HCT116 (cell line): ENCODE measurements around the gene TCERG1L. TPM values are rescaled to one million over a fixed set of nuclear protein-coding genes. Genes with fewer than 3 reads are reported as not detected.

Experiments
- ATAC-seq: fragments of 200-7000 bp; cut with Tn5 transposase; 2 replicates; pipeline ENCODE4 v1.9.1; 2020; ENCODE audit warnings: mild to moderate bottlenecking, moderate library complexity
- BruUV-seq: library from RNA; stranded (reverse); fragments of 400-500 nt; replicated peaks from 2 replicates; lab custom pipeline; 2021; lab: Mats Ljungman, UMichigan
- CTCF ChIA-PET: fragments of 300-600 bp; sonication (Branson Sonifier 250); formaldehyde crosslinking; loops from one replicate; lab custom pipeline; 2021; ENCODE audit warnings: antibody characterized with exemption; lab: Charles Lee
- POLR2A ChIA-PET: fragments of 300-600, 350-600 bp; sonication (Branson Sonifier 250); formaldehyde crosslinking; loops from one replicate; lab custom pipeline; 2021; ENCODE audit warnings: antibody characterized with exemption; lab: Charles Lee
- RAD21 ChIA-PET, 2 experiments: fragments of 300-600 bp; sonication (Branson Sonifier 250); formaldehyde crosslinking; loops; one replicate each; lab custom pipeline; 2023; ENCODE audit warnings: low total read pairs in 2 of 2; ENCODE audit not compliant: uncharacterized antibody in 2 of 2, unreplicated experiment in 2 of 2, low non-redundant PET in 1 of 2; lab: Charles Lee
- DNase-seq: peaks from one replicate; pipeline ENCODE4 v3.0.0-alpha.2; 2010; ENCODE audit warnings: low read depth, low spot score
- H2AFZ ChIP-seq: fragments of 200-600 bp; shearing (Covaris generic), sonication (generic); 2 replicates; pipeline ENCODE4 v1.6.1; 2017; ENCODE audit warnings: low read depth, mixed run types, mixed read lengths, antibody characterized with exemption, low read length; ENCODE audit not compliant: poor library complexity, severe bottlenecking
- H3K27ac ChIP-seq: 2 replicates; pipeline ENCODE4 v1.5.1; 2012; ENCODE audit warnings: low read depth, low read length
- H3K27me3 ChIP-seq: fragments of 200-600 bp; sonication (generic); 2 replicates; pipeline ENCODE4 v1.6.1; 2016; ENCODE audit warnings: mixed run types, low read length, mixed read lengths; ENCODE audit not compliant: insufficient read depth
- H3K36me3 ChIP-seq, 2 experiments: fragments of 200-500 bp in 1 of 2; fragments of 200-600 bp in 1 of 2; sonication (Bioruptor generic) in 1 of 2; sonication (generic) in 1 of 2; 2 replicates each; pipeline versions ENCODE4 v1.5.1 to v1.6.1; 2014 to 2016; ENCODE audit warnings: low read length in 2 of 2, inconsistent platforms in 1 of 2, mixed read lengths in 1 of 2, mixed run types in 1 of 2; ENCODE audit not compliant: insufficient read depth in 2 of 2, control insufficient read depth in 1 of 2
- H3K4me1 ChIP-seq, 2 experiments: fragments of 200-600 bp in 1 of 2; sonication (generic) in 1 of 2; 2 replicates each; pipeline versions ENCODE4 v1.5.1 to v1.6.1; 2012 to 2017; ENCODE audit warnings: low read length in 2 of 2, inconsistent platforms in 1 of 2, mild to moderate bottlenecking in 1 of 2, mixed read lengths in 1 of 2, mixed run types in 1 of 2, moderate library complexity in 1 of 2; ENCODE audit not compliant: insufficient read depth in 2 of 2, control insufficient read depth in 1 of 2
- H3K4me2 ChIP-seq: fragments of 200-600 bp; sonication (generic); 2 replicates; pipeline ENCODE4 v1.6.1; 2017; ENCODE audit warnings: mixed run types, low read length, mixed read lengths
- H3K4me3 ChIP-seq, 2 experiments: fragments of 200-600 bp in 1 of 2; sonication (generic) in 1 of 2; replicated peaks in 1 of 2; 2 replicates each; pipeline ENCODE4 v1.5.1; 2011 to 2016; ENCODE audit warnings: low read length in 2 of 2, control low read depth in 1 of 2, low read depth in 1 of 2, mild to moderate bottlenecking in 1 of 2, mixed read lengths in 1 of 2, mixed run types in 1 of 2
- H3K79me2 ChIP-seq: fragments of 200-600 bp; sonication (generic); 2 replicates; pipeline ENCODE4 v1.6.1; 2017; ENCODE audit warnings: mild to moderate bottlenecking, mixed run types, low read length, moderate library complexity, mixed read lengths; ENCODE audit not compliant: insufficient read depth
- H3K9ac ChIP-seq: fragments of 200-600 bp; sonication (generic); 2 replicates; pipeline ENCODE4 v1.6.1; 2016; ENCODE audit warnings: low read length, mixed read lengths
- H3K9me2 ChIP-seq: fragments of 200-600 bp; sonication (generic), shearing (Covaris generic); 2 replicates; pipeline ENCODE4 v1.6.1; 2017; ENCODE audit warnings: mixed run types, mild to moderate bottlenecking, moderate library complexity; ENCODE audit not compliant: insufficient read depth
- H3K9me3 ChIP-seq, 2 experiments: fragments of 200-500 bp in 1 of 2; fragments of 200-600 bp in 1 of 2; sonication (Bioruptor generic) in 1 of 2; sonication (generic) in 1 of 2; 2 replicates each; pipeline ENCODE4 v1.6.1; 2014 to 2017; ENCODE audit warnings: low read length in 2 of 2, mixed read lengths in 2 of 2, inconsistent platforms in 1 of 2, low read depth in 1 of 2, mild to moderate bottlenecking in 1 of 2, mixed run types in 1 of 2, moderate library complexity in 1 of 2; ENCODE audit not compliant: control insufficient read depth in 1 of 2, insufficient read depth in 1 of 2
- H4K20me1 ChIP-seq: fragments of 200-600 bp; sonication (generic), shearing (Covaris generic); 2 replicates; pipeline ENCODE4 v1.6.1; 2017; ENCODE audit warnings: mixed run types, mild to moderate bottlenecking, moderate library complexity; ENCODE audit not compliant: insufficient read depth
- JUND ChIP-seq: IDR thresholded peaks from 2 replicates; pipeline ENCODE4 v1.6.1; 2012
- SP1 ChIP-seq: IDR thresholded peaks from 2 replicates; pipeline ENCODE4 v1.6.1; 2012; ENCODE audit warnings: low read depth
- SRF ChIP-seq: IDR thresholded peaks from 2 replicates; pipeline ENCODE4 v1.6.1; 2012; ENCODE audit warnings: low read depth
- intact Hi-C: fragments of 100-400 bp; cut with micrococcal nuclease; formaldehyde crosslinking; loops from 2 replicates; pipeline ENCODE4 v1.10.0; 2022
- total RNA-seq: library from RNA; stranded (reverse); gene quantifications from one replicate; pipeline ENCODE4 v1.2.1, GENCODE V29; 2021; ENCODE audit not compliant: unreplicated experiment
- TF ChIP-seq, protein P1 (sequence below), 3 experiments: fragments of 200-600 bp in 1 of 3; sonication (generic) in 1 of 3; IDR thresholded peaks in 2 of 3; conservative IDR thresholded peaks in 1 of 3; 2 replicates each; pipeline ENCODE4 v1.5.1; 2012 to 2017; ENCODE audit warnings: low read depth in 2 of 3, low read length in 2 of 3, antibody characterized with exemption in 1 of 3, borderline replicate concordance in 1 of 3, control low read depth in 1 of 3, mild to moderate bottlenecking in 1 of 3, mixed read lengths in 1 of 3, mixed run types in 1 of 3, moderate library complexity in 1 of 3; ENCODE audit not compliant: insufficient read depth in 1 of 3
- TF ChIP-seq, protein P2 (sequence below): IDR thresholded peaks from 2 replicates; pipeline ENCODE4 v1.6.1; 2012

The TCERG1L gene
- total RNA-seq, 1 experiment from 2014 or later: not detected

DNA sequence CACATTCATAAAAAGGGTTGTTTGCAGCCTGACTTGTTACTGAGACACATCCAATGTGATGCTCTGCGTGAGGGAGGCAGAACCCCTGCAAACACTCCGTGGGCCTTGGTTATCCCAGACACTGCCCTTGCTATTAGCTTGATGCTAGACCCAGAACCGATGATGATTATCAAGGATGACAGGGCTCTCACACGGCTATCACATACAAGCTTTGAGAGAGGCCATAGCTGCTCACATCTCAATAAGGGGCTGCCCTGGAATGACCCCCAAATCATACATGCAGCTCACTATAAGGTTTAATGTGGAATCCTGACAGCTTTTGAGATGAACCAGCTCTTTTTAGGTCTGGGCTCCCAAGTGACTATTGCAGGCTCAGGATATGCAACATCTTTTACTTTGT, 44.4 kb upstream of the TCERG1L start:
- H3K27me3 ChIP-seq: no peaks in the 10 kb centered on the region
- ChIA-PET POLR2A (no interaction called here), CTCF (no interaction called here), RAD21 (no interaction called here)
- no peak overlapping the region for H3K4me3 ChIP-seq
- no TSS peak for BruUV-seq
- no peak overlapping the region for H2AFZ ChIP-seq
- intact Hi-C loops: no loop called here
- H3K36me3 ChIP-seq: no peaks in the 10 kb centered on the region
- no peak overlapping the region for H3K4me2 ChIP-seq
- H3K27ac ChIP-seq: no peak overlapping the region
- H3K79me2 ChIP-seq: no peaks in the 10 kb centered on the region
- ATAC-seq (no peak), DNase-seq (no peak)
- no peaks in the 10 kb centered on the region for H4K20me1 ChIP-seq
- no peak for TF ChIP-seq SRF
- TF ChIP-seq JUND: no peak
- TF ChIP-seq, protein P1, sequence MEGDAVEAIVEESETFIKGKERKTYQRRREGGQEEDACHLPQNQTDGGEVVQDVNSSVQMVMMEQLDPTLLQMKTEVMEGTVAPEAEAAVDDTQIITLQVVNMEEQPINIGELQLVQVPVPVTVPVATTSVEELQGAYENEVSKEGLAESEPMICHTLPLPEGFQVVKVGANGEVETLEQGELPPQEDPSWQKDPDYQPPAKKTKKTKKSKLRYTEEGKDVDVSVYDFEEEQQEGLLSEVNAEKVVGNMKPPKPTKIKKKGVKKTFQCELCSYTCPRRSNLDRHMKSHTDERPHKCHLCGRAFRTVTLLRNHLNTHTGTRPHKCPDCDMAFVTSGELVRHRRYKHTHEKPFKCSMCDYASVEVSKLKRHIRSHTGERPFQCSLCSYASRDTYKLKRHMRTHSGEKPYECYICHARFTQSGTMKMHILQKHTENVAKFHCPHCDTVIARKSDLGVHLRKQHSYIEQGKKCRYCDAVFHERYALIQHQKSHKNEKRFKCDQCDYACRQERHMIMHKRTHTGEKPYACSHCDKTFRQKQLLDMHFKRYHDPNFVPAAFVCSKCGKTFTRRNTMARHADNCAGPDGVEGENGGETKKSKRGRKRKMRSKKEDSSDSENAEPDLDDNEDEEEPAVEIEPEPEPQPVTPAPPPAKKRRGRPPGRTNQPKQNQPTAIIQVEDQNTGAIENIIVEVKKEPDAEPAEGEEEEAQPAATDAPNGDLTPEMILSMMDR (IDR thresholded peaks at IDR 0.05 in 2 of 3, conservative IDR thresholded peaks at IDR 0.05 in 1 of 3; ENCODE audit: borderline replicate concordance in 1 of 3, insufficient read depth in 1 of 3, low read depth in 2 of 3, low read length in 2 of 3): no peak
- TF ChIP-seq SP1: no peak
- H3K9me3 ChIP-seq: no peaks in the 10 kb centered on the region
- no peaks in the 10 kb centered on the region for H3K9me2 ChIP-seq
- no peaks in the 10 kb centered on the region for H3K4me1 ChIP-seq
- no peak overlapping the region for H3K9ac ChIP-seq

DNA sequence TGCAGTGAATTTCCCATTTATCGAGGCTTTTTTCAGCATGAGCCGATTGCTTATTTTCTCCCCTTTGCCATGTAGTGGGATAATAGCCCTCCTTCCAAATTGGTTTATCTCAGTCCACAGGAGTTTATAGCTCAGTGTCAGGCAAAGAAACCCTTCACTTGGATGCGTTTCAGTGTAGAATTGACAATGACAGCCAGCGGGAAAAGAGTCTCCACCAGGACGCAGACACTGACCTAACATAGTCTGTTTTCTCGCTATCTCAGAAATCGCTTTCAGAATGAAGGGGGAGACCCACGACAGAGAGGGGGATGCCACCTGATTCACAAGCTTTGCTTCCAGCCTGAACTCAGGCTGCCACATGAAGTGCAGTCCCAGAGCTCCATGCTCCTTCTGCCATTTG, 43.5 kb upstream of the TCERG1L start:
- H3K27me3 ChIP-seq: no peaks in the 10 kb centered on the region
- POLR2A ChIA-PET: no interaction called here

More for the DNA sequence above, 43.5 kb upstream of the TCERG1L start:
- CTCF ChIA-PET: no interaction called here
- BruUV-seq: no TSS peak
- intact Hi-C loops: no loop called here
- Histone ChIP-seq H4K20me1 (no peaks in the 10 kb centered on the region), H3K4me1 (no peaks in the 10 kb centered on the region), H3K27ac (no peak overlapping the region), H3K4me3 (no peak overlapping the region), H3K9me2 (no peaks in the 10 kb centered on the region), H3K36me3 (no peaks in the 10 kb centered on the region), H3K79me2 (no peaks in the 10 kb centered on the region), H3K9me3 (no peaks in the 10 kb centered on the region), H3K9ac (no peak overlapping the region), H2AFZ (no peak overlapping the region), H3K4me2 (no peak overlapping the region)
- TF ChIP-seq, protein P2, sequence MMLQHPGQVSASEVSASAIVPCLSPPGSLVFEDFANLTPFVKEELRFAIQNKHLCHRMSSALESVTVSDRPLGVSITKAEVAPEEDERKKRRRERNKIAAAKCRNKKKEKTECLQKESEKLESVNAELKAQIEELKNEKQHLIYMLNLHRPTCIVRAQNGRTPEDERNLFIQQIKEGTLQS: no peak
- ATAC-seq: no peak
- RAD21 ChIA-PET: no interaction called here
- DNase-seq: no peak
